Activated CD4-positive, CD25-positive, alpha-beta regulatory T cell treated with anti-CD3 and anti-CD28 coated beads, Interleukin-2, amount 50 U/mL, for 72 hours (primary cell): ENCODE results near the gene SUSD4.

Experiments used
- DNase-seq: peaks from one replicate; pipeline ENCODE4 v3.0.0; 2021

SUSD4 gene

GRCh38 chr1:223329252-223329651 lies 34.7 kb downstream of the SUSD4 start:
- no peak for DNase-seq

DNA sequence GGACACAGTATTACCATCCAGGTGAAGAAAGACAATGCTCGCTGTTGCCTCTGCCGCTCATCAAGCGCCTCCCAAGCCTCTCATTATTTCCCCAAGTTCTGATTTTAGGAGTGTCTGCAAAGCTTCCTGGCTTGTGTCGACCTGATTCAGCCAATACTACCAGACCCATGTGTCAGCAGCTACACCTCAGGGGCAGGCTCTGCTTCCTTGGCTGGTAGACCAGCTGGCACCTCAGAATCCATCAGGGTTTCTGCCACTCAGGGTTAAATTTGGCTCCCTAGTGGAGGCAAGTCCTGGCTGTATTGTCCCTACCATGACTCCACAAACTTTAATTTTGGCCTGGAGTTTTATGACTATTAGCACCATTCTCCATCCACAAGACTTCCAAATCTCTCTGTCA lies 35.4 kb downstream of the SUSD4 start:
- DNase-seq: no peak

DNA sequence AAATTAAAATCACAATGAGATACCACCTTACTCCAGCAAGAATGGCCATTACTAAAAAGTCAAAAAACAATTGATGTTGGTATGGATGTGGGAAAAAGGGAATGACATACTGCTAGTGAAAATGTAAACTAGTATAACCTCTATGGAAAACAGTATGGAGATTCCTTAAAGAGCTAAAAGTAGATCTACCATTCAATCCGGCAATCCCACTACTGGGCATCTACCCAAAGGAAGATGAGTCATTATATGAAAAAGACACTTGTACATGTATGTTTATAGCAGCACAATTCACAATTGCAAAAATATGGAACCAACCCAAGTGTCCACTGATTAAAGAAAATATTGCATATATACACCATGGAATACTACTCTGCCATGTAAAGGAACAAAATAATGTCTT lies 37.2 kb downstream of the SUSD4 start:
- no peak for DNase-seq

DNA sequence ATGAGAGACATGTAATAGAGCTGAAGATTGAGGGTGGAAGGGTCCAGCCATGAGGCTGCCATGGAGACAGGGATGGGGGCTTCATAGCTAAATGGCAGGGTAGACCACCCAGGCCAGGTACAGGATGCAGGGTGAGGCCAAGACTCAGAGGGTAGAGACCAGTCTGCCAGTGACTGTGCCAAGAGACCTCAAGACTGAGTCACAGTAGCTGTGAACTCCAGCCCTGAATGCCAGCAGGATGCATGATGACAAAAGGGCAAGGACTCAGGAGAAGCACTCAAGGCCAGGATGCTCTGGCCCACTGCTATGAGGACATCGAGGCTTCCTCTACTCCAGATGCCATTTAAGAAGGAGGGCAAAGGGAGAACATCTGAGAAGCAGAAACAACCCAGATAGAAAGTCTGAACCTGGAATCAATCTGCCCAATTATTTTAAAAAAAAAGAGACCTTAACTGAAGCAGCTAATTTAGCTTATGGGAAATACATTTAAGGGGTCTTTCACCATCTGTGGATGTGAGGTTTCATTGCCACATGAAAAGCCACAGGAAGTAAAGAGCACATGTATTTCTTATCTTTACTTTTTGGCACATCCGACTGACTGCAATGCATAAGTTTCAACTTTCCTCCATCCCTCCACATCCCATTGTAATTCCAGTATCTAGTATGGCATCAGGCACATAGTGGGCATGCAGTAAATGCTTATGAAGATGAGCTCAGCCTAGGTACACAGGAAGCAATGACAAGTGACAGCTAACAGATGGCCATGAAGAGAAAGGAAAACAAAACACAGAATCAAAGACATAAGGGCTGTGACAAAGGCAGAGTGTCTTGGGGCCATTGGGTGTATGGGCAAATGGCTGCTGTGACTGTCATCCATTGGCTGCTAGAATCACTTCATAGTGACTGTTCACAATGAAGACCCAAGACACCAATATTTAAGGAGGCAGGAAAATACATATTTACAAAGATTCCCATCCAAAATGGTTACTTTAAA lies 40.2 kb downstream of the SUSD4 start:
- DNase-seq: no peak

DNA sequence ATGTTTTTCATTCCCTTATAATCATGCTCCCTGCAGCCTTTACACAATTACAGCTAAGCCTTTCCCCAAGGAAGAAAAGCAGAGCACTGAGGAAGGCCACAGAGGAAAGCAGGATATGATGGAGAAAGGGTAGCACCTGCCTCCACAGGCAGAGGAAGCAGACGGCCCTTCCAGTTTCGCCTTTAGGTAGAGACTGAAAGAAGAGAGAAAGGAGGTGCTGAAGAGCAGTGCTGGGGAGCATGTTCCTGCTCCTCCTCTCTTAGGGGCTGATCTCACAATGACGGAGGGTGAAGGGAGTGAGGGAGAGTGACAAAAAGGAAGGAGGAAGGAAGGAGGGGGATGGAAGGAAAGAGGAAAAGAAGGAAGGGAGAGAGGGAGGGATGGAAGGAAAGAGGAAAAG lies 41.1 kb downstream of the SUSD4 start:
- no peak for DNase-seq

DNA sequence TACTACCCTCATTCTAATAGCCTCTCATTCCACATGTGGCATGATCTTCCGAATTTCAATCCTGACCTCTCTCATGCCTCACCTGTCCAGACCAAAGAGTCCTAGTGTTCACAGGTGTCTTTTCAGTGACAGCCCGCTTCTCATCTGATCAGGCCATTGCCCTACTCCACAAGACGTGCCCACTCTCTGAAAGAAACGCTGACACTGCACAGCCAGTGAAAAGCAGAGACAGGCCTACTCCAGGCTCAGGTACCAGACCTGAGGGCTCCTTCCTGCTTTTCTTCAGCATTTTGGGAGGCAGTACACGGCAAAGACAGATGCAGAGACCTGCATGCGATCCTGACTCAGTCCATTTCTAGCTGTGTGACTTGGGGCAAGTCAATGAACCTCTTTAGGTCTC lies 43.0 kb downstream of the SUSD4 start:
- DNase-seq: no peak

DNA sequence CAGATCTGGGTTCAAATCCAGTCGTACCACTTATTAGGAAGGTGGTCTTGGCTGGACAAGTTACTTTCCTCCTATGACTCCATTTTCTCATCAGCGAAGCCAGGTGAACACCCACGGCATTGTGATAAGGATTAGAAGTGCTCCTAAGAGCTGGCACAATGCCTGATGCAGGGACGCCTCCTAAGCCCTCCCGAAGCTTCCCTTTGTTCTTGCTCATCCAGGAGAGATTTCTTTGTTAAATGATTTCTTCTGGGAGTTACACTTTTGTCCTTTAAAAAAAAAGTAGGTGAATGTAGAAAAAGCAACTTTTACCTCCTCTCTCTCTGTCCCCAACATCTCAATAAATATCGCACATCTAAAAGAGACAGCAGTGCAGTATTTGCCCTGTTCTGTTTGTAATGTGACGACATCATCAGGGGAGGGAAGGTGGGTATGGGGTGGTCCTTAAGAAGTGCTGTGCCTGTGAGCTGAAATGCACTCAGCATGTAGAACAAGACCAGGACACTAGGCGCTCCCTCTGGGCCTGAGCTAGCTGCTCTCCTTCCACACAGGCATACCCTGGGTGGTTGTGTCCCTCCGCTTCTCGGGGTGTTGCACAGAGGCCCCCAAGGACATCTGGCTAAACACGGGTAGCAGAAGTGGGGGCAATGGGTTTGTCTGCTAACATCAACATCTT lies 43.9 kb downstream of the SUSD4 start:
- DNase-seq: no peak

DNA sequence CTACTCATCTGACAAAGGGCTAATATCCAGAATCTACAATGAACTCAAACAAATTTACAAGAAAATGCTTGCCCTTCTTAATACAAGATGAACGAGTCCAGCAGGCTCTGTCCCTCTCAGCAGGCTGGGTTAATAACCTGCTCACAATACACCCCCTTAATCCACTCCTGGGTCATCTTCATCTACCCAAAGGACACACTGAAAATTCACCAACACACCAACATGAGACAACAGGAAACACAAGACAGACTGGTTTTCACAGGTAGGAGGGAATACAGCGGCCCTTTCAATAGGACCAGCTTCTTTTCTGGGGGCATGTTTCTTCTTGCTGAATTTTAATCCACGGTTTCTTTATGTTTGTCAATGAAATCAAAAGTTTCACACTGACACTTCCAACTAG lies 44.6 kb downstream of the SUSD4 start:
- DNase-seq: no peak

GRCh38 chr1:223316082-223316481 lies 47.9 kb downstream of the SUSD4 start:
- DNase-seq: no peak

DNA sequence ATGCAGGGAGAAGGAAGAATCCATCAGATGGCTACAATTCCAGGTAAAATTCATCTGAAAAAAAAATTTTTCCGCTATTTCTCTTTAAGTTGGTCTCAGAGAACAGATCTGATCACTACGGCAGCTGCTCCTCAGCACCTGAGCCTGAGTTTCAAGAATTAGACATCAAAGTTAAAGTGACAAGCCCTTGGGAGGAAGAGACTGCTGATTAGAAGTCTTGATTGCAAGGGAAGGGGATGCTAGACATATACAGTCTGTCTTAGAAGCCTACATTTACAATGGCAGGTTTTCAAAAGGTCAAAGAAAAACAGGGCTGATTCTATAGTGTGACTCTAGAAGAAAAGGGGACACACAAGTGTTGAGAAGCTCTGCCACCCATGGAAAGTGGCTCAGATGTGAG lies 48.3 kb downstream of the SUSD4 start:
- no peak for DNase-seq

DNA sequence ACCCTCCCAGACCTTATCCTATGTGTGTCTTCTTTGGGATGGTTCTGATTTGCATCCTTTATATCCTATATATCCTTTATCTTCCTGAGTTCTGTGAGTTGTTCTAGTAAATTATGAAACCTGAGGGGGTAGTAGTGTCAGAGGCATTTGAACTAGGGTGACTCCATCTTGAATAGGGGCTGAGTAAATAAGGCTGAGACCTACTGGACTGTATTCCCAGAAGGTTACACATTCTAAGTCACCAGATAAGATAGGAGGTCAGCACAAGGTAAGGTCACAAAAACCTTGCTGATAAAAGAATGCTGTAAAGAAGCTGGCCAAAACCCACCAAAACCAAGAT lies 50.6 kb downstream of the SUSD4 start:
- no peak for DNase-seq

DNA sequence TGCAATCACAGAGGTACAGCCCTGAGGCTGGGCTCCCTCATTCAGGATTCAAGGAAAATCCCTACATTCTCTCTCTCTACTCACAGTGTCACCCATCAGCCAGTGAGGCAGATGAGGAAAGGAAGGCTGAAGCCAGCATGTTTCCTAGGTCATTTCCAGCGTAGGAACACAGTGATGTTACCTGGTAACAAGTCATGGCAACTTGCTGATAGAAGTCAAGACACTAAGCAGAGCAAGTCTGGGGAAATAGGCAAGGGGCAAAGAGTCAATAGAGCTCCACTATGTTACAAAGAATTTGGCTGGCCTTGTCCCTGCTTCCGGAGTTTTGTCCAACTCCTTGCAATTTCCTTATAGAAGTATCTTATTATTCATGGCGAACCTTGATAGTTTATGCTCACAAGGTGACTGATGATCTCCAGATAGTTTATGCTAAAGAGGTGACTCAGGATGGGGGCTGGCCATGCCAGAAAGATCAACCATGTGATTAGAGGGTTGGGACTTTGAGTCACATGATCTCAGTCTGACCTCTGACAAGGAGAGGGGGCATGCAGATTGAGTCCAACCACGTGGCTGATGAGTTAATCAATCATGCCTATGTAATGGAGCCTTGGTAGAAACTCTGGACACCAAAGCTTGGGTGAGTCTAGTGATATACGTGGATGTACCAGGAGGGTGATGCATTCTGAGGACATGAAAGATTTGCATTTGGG lies 51.1 kb downstream of the SUSD4 start:
- no peak for DNase-seq

GRCh38 chr1:223312273-223312672 lies 51.7 kb downstream of the SUSD4 start:
- no peak for DNase-seq

DNA sequence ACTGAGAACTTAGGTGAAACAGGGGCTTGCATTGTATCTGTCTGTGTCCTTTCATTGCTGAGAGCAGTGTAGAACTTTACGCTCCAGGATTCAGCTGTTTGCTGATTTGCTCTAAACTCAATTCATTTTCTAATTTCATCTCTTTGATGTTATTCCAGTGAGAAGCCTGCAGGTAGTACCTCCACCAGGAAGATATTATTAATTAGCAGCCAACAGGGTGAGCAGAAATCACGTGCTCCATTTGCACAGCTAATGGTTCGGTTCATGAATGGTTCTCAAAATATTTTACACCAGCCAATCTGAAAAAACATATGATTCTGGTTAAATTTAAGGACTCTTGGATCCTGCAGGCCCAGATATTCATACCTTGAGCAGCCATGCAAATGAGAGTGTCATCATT lies 52.1 kb downstream of the SUSD4 start:
- DNase-seq: no peak

DNA sequence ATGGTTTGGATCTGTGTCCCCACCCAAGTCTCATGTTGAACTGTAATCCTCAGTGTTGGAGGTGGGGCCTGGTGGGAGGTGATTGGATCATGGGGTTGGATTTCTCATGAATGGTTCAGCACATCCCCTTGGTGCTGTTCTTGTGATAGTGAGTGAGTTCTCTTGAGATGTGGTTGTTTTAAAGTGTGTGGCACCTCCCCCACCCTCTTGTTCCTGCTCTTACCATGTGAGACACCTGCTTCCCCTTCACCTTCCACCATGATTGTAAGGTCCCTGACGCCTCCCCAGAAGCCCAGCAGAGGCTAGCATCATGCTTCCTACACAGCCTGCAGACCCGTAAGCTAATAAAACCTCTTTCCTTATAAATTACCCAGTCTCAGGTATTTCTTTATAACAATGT lies 55.8 kb downstream of the SUSD4 start:
- no peak for DNase-seq

GRCh38 chr1:223307544-223307943 lies 56.4 kb downstream of the SUSD4 start:
- DNase-seq: no peak

DNA sequence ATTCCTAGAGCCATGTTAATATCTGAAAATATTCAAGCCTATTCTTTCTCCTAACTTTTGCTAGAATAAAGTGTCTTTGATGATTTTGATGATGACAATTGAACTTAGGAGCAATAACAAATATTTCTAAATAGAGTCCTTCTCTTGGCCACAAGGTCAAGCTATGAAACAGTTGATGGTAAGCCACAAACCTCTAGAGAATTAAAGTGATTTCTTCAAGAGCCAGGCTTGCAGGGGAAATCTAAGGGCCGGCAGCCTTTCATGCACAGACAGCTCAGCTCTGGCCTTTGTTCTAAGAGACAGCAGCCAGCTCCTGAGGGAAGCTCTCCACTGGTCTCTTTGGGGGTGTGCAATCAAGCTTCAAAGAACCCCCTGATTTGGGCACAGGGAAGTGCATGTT lies 59.0 kb downstream of the SUSD4 start:
- DNase-seq: no peak

DNA sequence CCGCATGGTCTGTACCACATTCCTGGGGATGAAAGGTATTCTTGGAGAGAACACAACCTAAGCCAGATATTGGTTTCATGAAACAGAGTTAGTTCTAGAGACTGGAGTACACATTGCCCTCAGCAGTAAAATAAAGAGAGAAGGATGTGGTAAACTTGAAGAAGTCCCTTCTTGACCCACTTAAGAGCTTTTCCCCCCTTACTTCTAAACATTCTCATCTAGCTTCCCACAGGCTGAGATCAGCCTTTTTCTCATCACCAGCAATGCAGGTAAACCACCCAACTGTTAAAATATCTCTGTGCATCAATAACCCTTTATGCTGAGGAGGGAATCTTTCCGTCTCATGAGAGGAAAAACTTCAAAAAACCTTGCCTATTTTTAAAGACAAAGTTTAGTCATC lies 62.6 kb downstream of the SUSD4 start:
- DNase-seq: no peak

GRCh38 chr1:223299553-223299952 lies 64.4 kb downstream of the SUSD4 start:
- no peak for DNase-seq

DNA sequence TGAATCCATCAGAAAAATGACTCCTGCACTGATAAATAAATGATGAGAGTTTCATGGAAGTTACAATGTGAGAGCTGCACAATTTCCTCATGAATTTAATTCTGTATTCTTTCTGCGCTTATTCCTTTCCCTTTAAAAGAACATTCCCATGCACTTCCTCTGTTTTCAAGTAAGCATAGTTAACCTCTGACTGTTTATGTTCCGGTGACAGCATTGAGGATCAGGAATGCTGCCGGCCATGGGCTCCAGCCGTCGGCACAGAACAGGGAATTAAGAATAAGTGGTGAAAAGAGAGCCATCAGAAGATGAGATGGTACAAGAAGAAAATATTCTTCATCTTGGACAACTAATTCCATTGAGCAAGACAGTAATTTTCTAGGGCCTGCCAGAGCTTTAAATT lies 65.3 kb downstream of the SUSD4 start:
- no peak for DNase-seq

GRCh38 chr1:223297800-223298199 lies 66.2 kb downstream of the SUSD4 start:
- DNase-seq: no peak

GRCh38 chr1:223291796-223292195 lies 72.2 kb downstream of the SUSD4 start:
- DNase-seq: no peak

DNA sequence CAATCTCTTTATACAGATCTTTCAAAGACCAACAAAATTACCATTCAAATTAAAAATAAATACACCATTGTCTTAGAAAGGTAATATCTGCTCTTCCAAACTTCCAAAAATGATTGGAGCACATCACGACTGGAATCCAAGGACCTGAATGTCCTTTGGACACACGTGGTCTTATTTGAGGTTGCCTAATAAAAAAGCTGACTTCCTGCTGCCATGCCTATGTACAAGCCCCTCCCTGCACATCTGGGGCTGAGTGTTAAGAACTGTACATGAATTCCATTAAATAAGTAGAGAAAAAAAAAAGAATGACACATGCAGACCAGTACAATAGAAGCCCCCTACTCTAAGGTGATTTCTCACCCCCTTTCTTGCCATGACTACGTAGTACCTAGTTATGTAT lies 73.6 kb downstream of the SUSD4 start:
- no peak for DNase-seq

DNA sequence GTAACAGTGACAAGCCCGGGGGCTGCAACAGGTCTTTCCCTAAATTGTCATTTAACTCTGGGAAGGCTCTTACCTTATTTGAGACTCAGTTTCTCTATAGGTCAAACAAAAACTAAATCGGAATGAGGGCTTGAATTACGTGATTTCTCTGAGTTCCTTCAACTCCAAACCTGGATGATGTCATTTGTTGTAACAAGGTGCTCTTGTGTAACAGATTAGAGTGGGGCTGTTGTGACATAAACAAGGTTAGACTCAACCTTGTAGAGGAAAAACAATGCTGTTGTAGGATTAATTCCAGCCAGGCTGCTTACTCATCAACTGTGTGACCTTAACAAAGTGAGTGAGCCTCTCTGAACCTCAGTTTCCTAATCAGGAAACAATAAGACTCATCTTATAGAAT lies 74.4 kb downstream of the SUSD4 start:
- no peak for DNase-seq
